ENCODE data around the gene CD93. TPM values are rescaled to one million over a fixed set of nuclear protein-coding genes. Genes with fewer than 3 reads are reported as not detected.

Gene CD93
- total and polyA plus RNA-seq, 2 of the 8 experiments (the other 6 are each of a cell fraction or from before 2014, with no cell fraction given): under 0.01 to 0.07 TPM

DNA sequence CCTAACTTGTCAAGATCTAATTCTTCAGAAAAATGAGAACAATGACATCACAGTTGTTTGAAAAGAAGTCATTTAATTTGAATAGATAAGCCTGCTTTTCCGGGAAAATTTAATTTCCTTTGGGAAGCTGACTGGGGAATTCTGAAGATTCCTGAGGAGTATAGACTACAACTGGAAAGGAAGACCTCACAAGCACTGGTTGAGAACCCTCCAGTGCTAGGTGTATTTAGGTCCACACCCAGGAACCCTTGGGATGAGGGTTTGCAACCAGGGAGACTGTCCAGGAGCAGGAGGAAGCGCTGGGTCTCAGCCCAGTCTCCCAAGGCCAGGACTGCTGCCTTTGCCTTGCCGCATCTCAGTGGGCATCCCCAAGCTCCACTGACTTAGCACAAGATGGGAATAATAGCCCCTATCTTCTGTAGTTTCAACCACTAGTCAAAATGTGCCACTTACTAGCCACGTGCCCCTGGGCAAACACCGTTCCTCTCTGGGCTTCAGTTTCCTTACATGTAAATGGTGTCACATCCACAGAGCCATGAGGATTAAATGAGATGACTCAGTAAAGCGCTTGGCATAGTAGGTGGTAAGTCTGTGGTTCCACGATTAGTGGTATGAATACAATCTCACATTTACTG, 6.9 kb upstream of the CD93 start (continued):
- TF ChIP-seq, protein P1, sequence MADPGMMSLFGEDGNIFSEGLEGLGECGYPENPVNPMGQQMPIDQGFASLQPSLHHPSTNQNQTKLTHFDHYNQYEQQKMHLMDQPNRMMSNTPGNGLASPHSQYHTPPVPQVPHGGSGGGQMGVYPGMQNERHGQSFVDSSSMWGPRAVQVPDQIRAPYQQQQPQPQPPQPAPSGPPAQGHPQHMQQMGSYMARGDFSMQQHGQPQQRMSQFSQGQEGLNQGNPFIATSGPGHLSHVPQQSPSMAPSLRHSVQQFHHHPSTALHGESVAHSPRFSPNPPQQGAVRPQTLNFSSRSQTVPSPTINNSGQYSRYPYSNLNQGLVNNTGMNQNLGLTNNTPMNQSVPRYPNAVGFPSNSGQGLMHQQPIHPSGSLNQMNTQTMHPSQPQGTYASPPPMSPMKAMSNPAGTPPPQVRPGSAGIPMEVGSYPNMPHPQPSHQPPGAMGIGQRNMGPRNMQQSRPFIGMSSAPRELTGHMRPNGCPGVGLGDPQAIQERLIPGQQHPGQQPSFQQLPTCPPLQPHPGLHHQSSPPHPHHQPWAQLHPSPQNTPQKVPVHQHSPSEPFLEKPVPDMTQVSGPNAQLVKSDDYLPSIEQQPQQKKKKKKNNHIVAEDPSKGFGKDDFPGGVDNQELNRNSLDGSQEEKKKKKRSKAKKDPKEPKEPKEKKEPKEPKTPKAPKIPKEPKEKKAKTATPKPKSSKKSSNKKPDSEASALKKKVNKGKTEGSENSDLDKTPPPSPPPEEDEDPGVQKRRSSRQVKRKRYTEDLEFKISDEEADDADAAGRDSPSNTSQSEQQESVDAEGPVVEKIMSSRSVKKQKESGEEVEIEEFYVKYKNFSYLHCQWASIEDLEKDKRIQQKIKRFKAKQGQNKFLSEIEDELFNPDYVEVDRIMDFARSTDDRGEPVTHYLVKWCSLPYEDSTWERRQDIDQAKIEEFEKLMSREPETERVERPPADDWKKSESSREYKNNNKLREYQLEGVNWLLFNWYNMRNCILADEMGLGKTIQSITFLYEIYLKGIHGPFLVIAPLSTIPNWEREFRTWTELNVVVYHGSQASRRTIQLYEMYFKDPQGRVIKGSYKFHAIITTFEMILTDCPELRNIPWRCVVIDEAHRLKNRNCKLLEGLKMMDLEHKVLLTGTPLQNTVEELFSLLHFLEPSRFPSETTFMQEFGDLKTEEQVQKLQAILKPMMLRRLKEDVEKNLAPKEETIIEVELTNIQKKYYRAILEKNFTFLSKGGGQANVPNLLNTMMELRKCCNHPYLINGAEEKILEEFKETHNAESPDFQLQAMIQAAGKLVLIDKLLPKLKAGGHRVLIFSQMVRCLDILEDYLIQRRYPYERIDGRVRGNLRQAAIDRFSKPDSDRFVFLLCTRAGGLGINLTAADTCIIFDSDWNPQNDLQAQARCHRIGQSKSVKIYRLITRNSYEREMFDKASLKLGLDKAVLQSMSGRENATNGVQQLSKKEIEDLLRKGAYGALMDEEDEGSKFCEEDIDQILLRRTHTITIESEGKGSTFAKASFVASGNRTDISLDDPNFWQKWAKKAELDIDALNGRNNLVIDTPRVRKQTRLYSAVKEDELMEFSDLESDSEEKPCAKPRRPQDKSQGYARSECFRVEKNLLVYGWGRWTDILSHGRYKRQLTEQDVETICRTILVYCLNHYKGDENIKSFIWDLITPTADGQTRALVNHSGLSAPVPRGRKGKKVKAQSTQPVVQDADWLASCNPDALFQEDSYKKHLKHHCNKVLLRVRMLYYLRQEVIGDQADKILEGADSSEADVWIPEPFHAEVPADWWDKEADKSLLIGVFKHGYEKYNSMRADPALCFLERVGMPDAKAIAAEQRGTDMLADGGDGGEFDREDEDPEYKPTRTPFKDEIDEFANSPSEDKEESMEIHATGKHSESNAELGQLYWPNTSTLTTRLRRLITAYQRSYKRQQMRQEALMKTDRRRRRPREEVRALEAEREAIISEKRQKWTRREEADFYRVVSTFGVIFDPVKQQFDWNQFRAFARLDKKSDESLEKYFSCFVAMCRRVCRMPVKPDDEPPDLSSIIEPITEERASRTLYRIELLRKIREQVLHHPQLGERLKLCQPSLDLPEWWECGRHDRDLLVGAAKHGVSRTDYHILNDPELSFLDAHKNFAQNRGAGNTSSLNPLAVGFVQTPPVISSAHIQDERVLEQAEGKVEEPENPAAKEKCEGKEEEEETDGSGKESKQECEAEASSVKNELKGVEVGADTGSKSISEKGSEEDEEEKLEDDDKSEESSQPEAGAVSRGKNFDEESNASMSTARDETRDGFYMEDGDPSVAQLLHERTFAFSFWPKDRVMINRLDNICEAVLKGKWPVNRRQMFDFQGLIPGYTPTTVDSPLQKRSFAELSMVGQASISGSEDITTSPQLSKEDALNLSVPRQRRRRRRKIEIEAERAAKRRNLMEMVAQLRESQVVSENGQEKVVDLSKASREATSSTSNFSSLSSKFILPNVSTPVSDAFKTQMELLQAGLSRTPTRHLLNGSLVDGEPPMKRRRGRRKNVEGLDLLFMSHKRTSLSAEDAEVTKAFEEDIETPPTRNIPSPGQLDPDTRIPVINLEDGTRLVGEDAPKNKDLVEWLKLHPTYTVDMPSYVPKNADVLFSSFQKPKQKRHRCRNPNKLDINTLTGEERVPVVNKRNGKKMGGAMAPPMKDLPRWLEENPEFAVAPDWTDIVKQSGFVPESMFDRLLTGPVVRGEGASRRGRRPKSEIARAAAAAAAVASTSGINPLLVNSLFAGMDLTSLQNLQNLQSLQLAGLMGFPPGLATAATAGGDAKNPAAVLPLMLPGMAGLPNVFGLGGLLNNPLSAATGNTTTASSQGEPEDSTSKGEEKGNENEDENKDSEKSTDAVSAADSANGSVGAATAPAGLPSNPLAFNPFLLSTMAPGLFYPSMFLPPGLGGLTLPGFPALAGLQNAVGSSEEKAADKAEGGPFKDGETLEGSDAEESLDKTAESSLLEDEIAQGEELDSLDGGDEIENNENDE (IDR thresholded peaks at IDR 0.05; ENCODE audit: insufficient replicate concordance, low read length): no peak
- no peak for TF ChIP-seq KDM4A (IDR thresholded peaks at IDR 0.05; ENCODE audit: low read depth, low read length, severe bottlenecking)
- TF ChIP-seq JUN (IDR thresholded peaks at IDR 0.05; ENCODE audit: low read depth, low read length): no peak
- TF ChIP-seq, protein P2, sequence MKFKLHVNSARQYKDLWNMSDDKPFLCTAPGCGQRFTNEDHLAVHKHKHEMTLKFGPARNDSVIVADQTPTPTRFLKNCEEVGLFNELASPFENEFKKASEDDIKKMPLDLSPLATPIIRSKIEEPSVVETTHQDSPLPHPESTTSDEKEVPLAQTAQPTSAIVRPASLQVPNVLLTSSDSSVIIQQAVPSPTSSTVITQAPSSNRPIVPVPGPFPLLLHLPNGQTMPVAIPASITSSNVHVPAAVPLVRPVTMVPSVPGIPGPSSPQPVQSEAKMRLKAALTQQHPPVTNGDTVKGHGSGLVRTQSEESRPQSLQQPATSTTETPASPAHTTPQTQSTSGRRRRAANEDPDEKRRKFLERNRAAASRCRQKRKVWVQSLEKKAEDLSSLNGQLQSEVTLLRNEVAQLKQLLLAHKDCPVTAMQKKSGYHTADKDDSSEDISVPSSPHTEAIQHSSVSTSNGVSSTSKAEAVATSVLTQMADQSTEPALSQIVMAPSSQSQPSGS (IDR thresholded peaks at IDR 0.05; ENCODE audit: low read length): no peak
- TF ChIP-seq SIRT6 (IDR thresholded peaks at IDR 0.05; ENCODE audit: low read length): no peak

Measured in H1 (cell line).